Neural crest cell (in vitro differentiated cells): Measurements from ENCODE around the gene WWP2. TPM values are rescaled to one million over a fixed set of nuclear protein-coding genes. Genes with fewer than 3 reads are reported as not detected.

Source experiments
- DNase-seq: peaks from one replicate; pipeline ENCODE4 v3.0.0; 2021; ENCODE audit warnings: low read depth, mixed read lengths, low spot score
- H3K27ac Mint-ChIP-seq: one replicate; pipeline ENCODE4 v1.8.0; 2021; ENCODE audit warnings: mild to moderate bottlenecking, mixed read lengths; ENCODE audit not compliant: unreplicated experiment
- H3K27me3 Mint-ChIP-seq: 2 replicates; pipeline ENCODE4 v1.8.0; 2021; ENCODE audit warnings: low read depth, mild to moderate bottlenecking, mixed read lengths
- H3K36me3 Mint-ChIP-seq: 2 replicates; pipeline ENCODE4 v1.8.0; 2021; ENCODE audit warnings: low read depth, mild to moderate bottlenecking, mixed read lengths
- H3K4me1 Mint-ChIP-seq: 2 replicates; pipeline ENCODE4 v1.8.0; 2021; ENCODE audit warnings: mixed read lengths
- H3K4me3 Mint-ChIP-seq: one replicate; pipeline ENCODE4 v1.8.0; 2021; ENCODE audit warnings: mild to moderate bottlenecking, mixed read lengths
- H3K9me3 Mint-ChIP-seq: 2 replicates; pipeline ENCODE4 v1.8.0; 2021; ENCODE audit warnings: mixed read lengths
- CTCF ChIP-seq: fragments of 200-600 bp; sonication (generic); conservative IDR thresholded peaks from 2 replicates; pipeline ENCODE4 v1.5.0; 2021; ENCODE audit warnings: antibody characterized with exemption, mild to moderate bottlenecking
- total RNA-seq: library from RNA; stranded (reverse); gene quantifications from 2 replicates; pipeline ENCODE4 v1.2.1, GENCODE V29; 2021

The WWP2 gene
- total RNA-seq, 1 donor from 2014 or later: 48.7 TPM

- Mint-ChIP-seq H3K4me3 (no peak overlapping the region), H3K4me1 (no peaks in the 10 kb centered on the region)
- no peak for TF ChIP-seq CTCF
These were observed 119.0 kb downstream of the WWP2 start for GRCh38 chr16:69881141-69881540.

DNA sequence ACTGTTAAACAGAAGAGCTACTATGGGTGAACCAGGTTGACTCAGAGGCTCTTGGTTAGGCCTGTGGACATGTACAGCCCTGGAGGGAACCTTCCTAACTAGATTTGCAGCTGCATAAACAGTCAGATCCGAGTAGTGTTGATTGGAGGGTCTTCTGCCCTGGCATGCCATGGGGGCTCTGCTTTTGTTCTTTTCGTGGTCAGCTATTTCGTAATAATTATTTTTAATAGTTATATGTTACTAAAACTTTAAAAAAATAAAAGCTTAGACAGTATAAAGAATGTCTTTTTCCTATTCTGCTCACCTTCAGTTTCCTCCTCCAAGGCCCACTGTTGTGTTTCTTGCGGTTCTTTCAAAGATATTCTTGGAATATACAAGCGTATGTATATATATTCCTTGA is 121.6 kb downstream of the WWP2 start:
- H3K4me3 Mint-ChIP-seq: no peak overlapping the region
- H3K4me1 Mint-ChIP-seq: peaks cover 13% of the 10 kb centered on the region
- no peaks in the 10 kb centered on the region for H3K27me3 Mint-ChIP-seq
- no peak overlapping the region for H3K27ac Mint-ChIP-seq
- peaks cover 11% of the 10 kb centered on the region for H3K36me3 Mint-ChIP-seq
- peaks cover 3% of the 10 kb centered on the region for H3K9me3 Mint-ChIP-seq
- TF ChIP-seq CTCF: no peak
- DNase-seq: no peak

More at GRCh38 chr16:69881141-69881540, 119.0 kb downstream of the WWP2 start:
- peaks cover 9% of the 10 kb centered on the region for H3K9me3 Mint-ChIP-seq
- H3K27me3 Mint-ChIP-seq: no peaks in the 10 kb centered on the region
- peaks cover 22% of the 10 kb centered on the region for H3K36me3 Mint-ChIP-seq
- peak overlapping the region; percentile 29 for H3K27ac Mint-ChIP-seq
- no peak for DNase-seq

GRCh38 chr16:69885722-69886121 is 123.6 kb downstream of the WWP2 start:
- Mint-ChIP-seq H3K4me1 (peaks cover 31% of the 10 kb centered on the region), H3K4me3 (no peak overlapping the region), H3K27me3 (no peaks in the 10 kb centered on the region), H3K27ac (no peak overlapping the region), H3K9me3 (peaks cover 3% of the 10 kb centered on the region), H3K36me3 (peaks cover 20% of the 10 kb centered on the region)
- TF ChIP-seq CTCF: no peak
- DNase-seq: no peak

- H3K9me3 Mint-ChIP-seq: peaks cover 3% of the 10 kb centered on the region
- peaks cover 41% of the 10 kb centered on the region for H3K4me1 Mint-ChIP-seq
- H3K36me3 Mint-ChIP-seq: peaks cover 20% of the 10 kb centered on the region
- H3K4me3 Mint-ChIP-seq: no peak overlapping the region
- no peak for TF ChIP-seq CTCF
- H3K27me3 Mint-ChIP-seq: no peaks in the 10 kb centered on the region
- no peak for DNase-seq
- no peak overlapping the region for H3K27ac Mint-ChIP-seq
These were observed 124.6 kb downstream of the WWP2 start for GRCh38 chr16:69886726-69887125.

DNA sequence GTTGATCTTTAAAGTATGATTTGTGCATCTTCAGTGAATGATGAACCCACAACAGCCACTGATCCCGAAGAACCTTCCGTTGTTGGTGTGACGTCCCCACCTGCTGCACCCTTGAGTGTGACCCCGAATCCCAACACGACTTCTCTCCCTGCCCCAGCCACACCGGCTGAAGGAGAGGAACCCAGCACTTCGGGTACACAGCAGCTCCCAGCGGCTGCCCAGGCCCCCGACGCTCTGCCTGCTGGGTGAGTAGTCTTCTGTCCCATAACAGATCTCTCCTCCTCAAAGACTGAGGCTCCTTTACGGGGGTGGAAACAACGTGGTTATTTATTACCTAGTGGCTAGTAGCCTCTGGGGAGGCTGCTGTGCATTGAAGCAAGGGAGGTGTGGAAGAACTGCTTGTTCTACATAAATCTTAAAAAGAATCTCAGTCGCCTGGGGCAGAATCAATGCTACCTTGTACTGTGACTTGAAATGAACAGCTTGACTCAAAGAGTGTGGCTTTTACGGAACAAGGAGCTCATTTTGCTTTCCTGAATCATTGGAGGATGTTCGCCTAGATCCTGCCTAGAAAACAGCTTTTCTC is 126.0 kb downstream of the WWP2 start:
- Mint-ChIP-seq H3K9me3 (peaks cover 3% of the 10 kb centered on the region), H3K4me1 (peaks cover 47% of the 10 kb centered on the region), H3K36me3 (peaks cover 18% of the 10 kb centered on the region), H3K27me3 (no peaks in the 10 kb centered on the region), H3K27ac (peak overlapping the region; percentile 76), H3K4me3 (peak overlapping the region; percentile 9)
- TF ChIP-seq CTCF: no peak
- DNase-seq: no peak
